GM12878 (cell line): ENCODE measurements around the gene HMGN1. TPM values are rescaled to one million over a fixed set of nuclear protein-coding genes. Genes with fewer than 3 reads are reported as not detected.

Experiments used
- ATF2 ChIP-seq: IDR thresholded peaks from 2 replicates; pipeline ENCODE4 v1.6.1; 2012; ENCODE audit warnings: low read length, inconsistent platforms
- CBX3 ChIP-seq: fragments of 200-600 bp; sonication (generic); IDR thresholded peaks from 2 replicates; pipeline ENCODE4 v1.6.1; 2016; ENCODE audit warnings: low read depth, borderline replicate concordance
- CEBPB ChIP-seq, 2 experiments: fragments of 150-350 bp in 1 of 2; IDR thresholded peaks; 2 replicates each; pipeline ENCODE4 v1.6.1; 2012 to 2014; ENCODE audit warnings: low read depth in 2 of 2, low read length in 2 of 2, borderline replicate concordance in 1 of 2, inconsistent platforms in 1 of 2
- E2F8 ChIP-seq: fragments of 450-650 bp; IDR thresholded peaks from 2 replicates; pipeline ENCODE4 v1.6.1; 2018; ENCODE audit warnings: mild to moderate bottlenecking, low read depth, moderate library complexity; ENCODE audit not compliant: partially characterized antibody
- FOXM1 ChIP-seq: IDR thresholded peaks from 2 replicates; pipeline ENCODE4 v1.6.1; 2012; ENCODE audit warnings: low read depth, mild to moderate bottlenecking, inconsistent platforms, low read length, moderate library complexity
- IRF5 ChIP-seq: fragments of 450-650 bp; IDR thresholded peaks from 2 replicates; pipeline ENCODE4 v1.6.1; 2017; ENCODE audit warnings: borderline replicate concordance
- MTA2 ChIP-seq: fragments of 450-650 bp; IDR thresholded peaks from 2 replicates; pipeline ENCODE4 v1.6.1; 2016; ENCODE audit warnings: low read depth, mild to moderate bottlenecking, moderate library complexity
- NBN ChIP-seq: fragments of 450-650 bp; IDR thresholded peaks from 2 replicates; pipeline ENCODE4 v1.6.1; 2016
- NFXL1 ChIP-seq: fragments of 450-650 bp; IDR thresholded peaks from 2 replicates; pipeline ENCODE4 v1.6.1; 2017; ENCODE audit warnings: antibody characterized with exemption, mild to moderate bottlenecking, borderline replicate concordance
- PAX5 ChIP-seq: IDR thresholded peaks from 2 replicates; pipeline ENCODE4 v1.6.1; 2011; ENCODE audit warnings: low read depth, low read length, borderline replicate concordance
- PBX3 ChIP-seq: IDR thresholded peaks from 2 replicates; pipeline ENCODE4 v1.6.1; 2011; ENCODE audit warnings: mild to moderate bottlenecking, low read depth, low read length, moderate library complexity; ENCODE audit not compliant: insufficient replicate concordance
- POLR2AphosphoS2 ChIP-seq: IDR thresholded peaks from 2 replicates; pipeline ENCODE4 v1.6.1; 2011; ENCODE audit warnings: low read depth, mild to moderate bottlenecking, low read length, improper control_type of control experiment, moderate library complexity
- RB1 ChIP-seq: fragments of 450-650 bp; formaldehyde crosslinking; IDR thresholded peaks from 2 replicates; pipeline ENCODE4 v1.6.1; 2017; ENCODE audit warnings: mild to moderate bottlenecking, borderline replicate concordance
- SMAD5 ChIP-seq: IDR thresholded peaks from 2 replicates; pipeline ENCODE4 v1.6.1; 2016; ENCODE audit warnings: antibody characterized with exemption, low read depth
- SUZ12 ChIP-seq: fragments of 200-600 bp; sonication (generic); IDR thresholded peaks from one replicate; pipeline ENCODE4 v1.6.1; 2018; ENCODE audit warnings: antibody characterized with exemption, mild to moderate bottlenecking; ENCODE audit not compliant: unreplicated experiment
- YY1 ChIP-seq: IDR thresholded peaks from 2 replicates; pipeline ENCODE4 v1.6.1; 2011; ENCODE audit warnings: low read depth, mild to moderate bottlenecking, low read length
- ZNF217 ChIP-seq: fragments of 450-650 bp; IDR thresholded peaks from 2 replicates; pipeline ENCODE4 v1.6.1; 2017; ENCODE audit warnings: antibody characterized with exemption, mild to moderate bottlenecking
- ZNF384 ChIP-seq: IDR thresholded peaks from 2 replicates; pipeline ENCODE4 v1.6.1; 2012; ENCODE audit warnings: low read depth, mild to moderate bottlenecking, low read length, improper control_type of control experiment, borderline replicate concordance
- polyA plus RNA-seq, 11 experiments: library from polyadenylated mRNA; depleted of rRNA in 4 of 11; unstranded in 6 of 11; stranded (reverse) in 5 of 11; fragments of >200 nt; fragmentation: Nextera tagmentation in 4 of 11; fragmentation: Illumina TruSeq in 1 of 11; extraction: Ambion mirVana in 4 of 11; extraction: Trizol in 1 of 11; gene quantifications; 1 replicate in 1 of 11; 2 replicates in 10 of 11; pipeline versions ENCODE4 v1.2.1 to v1.2.3, GENCODE V29; 2011 to 2016; ENCODE audit warnings: inconsistent platforms in 2 of 11, missing spikeins in 2 of 11, low read depth in 1 of 11
- total RNA-seq, 4 experiments: library from RNA; depleted of rRNA in 3 of 4; stranded (reverse); fragments of >200 nt in 3 of 4; fragmentation: Illumina TruSeq in 1 of 4; extraction: Trizol in 1 of 4; gene quantifications; 2 replicates each; pipeline versions ENCODE4 v1.2.1 to v1.2.3, GENCODE V29; 2013 to 2021
- TF ChIP-seq, protein P1 (sequence below): IDR thresholded peaks from 2 replicates; pipeline ENCODE4 v1.6.1; 2012; ENCODE audit warnings: mild to moderate bottlenecking, low read depth, low read length

Gene HMGN1
- total and polyA plus RNA-seq, 10 of the 15 experiments (the other 5 are each of a cell fraction or from before 2014, with no cell fraction given), result 120 to 798 (median 396) TPM

- TF ChIP-seq MTA2, result no peak
- TF ChIP-seq NBN, result no peak
- TF ChIP-seq RB1, result no peak
- no peak for TF ChIP-seq ZNF217
- TF ChIP-seq E2F8, result no peak
- peak; percentile 47; the same call in 1 of the 2 replicates for TF ChIP-seq YY1
- no peak for TF ChIP-seq CEBPB (IDR thresholded peaks at IDR 0.05; ENCODE audit: borderline replicate concordance in 1 of 2, low read depth in 2 of 2, low read length in 2 of 2)
- TF ChIP-seq POLR2AphosphoS2, result no peak
- no peak for TF ChIP-seq SMAD5
- no peak for TF ChIP-seq CBX3
- no peak for TF ChIP-seq PBX3
- no peak for TF ChIP-seq SUZ12
- TF ChIP-seq PAX5, result peak; percentile 70
- no peak for TF ChIP-seq ATF2
- TF ChIP-seq IRF5, result no peak
- TF ChIP-seq, protein P1, sequence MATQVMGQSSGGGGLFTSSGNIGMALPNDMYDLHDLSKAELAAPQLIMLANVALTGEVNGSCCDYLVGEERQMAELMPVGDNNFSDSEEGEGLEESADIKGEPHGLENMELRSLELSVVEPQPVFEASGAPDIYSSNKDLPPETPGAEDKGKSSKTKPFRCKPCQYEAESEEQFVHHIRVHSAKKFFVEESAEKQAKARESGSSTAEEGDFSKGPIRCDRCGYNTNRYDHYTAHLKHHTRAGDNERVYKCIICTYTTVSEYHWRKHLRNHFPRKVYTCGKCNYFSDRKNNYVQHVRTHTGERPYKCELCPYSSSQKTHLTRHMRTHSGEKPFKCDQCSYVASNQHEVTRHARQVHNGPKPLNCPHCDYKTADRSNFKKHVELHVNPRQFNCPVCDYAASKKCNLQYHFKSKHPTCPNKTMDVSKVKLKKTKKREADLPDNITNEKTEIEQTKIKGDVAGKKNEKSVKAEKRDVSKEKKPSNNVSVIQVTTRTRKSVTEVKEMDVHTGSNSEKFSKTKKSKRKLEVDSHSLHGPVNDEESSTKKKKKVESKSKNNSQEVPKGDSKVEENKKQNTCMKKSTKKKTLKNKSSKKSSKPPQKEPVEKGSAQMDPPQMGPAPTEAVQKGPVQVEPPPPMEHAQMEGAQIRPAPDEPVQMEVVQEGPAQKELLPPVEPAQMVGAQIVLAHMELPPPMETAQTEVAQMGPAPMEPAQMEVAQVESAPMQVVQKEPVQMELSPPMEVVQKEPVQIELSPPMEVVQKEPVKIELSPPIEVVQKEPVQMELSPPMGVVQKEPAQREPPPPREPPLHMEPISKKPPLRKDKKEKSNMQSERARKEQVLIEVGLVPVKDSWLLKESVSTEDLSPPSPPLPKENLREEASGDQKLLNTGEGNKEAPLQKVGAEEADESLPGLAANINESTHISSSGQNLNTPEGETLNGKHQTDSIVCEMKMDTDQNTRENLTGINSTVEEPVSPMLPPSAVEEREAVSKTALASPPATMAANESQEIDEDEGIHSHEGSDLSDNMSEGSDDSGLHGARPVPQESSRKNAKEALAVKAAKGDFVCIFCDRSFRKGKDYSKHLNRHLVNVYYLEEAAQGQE, result no peak
- TF ChIP-seq FOXM1, result no peak
- no peak for TF ChIP-seq ZNF384
- no peak for TF ChIP-seq NFXL1
Observed at GRCh38 chr21:39312112-39313041, 36.5 kb downstream of the HMGN1 start (continued).
